Adipocyte (in vitro differentiated cells): ENCODE measurements around the gene GOLGA5.
A peak's percentile ranks its signal among the peaks of the same experiment; 100 is the strongest.
"Not testable (repeated sequence)": the region's sequence is repeated elsewhere in the genome, so short reads cannot be mapped to it uniquely, and the experiment has no call there.

ENCODE experiments used
- DNase-seq: peaks from one replicate; pipeline ENCODE4 v3.0.0-alpha.2; 2015; ENCODE audit warnings: low read depth
- H3K27me3 ChIP-seq: replicated peaks from 2 replicates; pipeline ENCODE4 v1.7.0; 2013; ENCODE audit warnings: mild to moderate bottlenecking, low read length, moderate library complexity; ENCODE audit not compliant: control insufficient read depth, insufficient read depth
- H3K36me3 ChIP-seq: 2 replicates; pipeline ENCODE4 v1.7.0; 2013; ENCODE audit warnings: low read length, mild to moderate bottlenecking, moderate library complexity; ENCODE audit not compliant: control insufficient read depth, insufficient read depth, severe bottlenecking
- H3K4me1 ChIP-seq: 2 replicates; pipeline ENCODE4 v1.7.0; 2013; ENCODE audit warnings: mild to moderate bottlenecking, low read length, moderate library complexity; ENCODE audit not compliant: control insufficient read depth, insufficient read depth
- H3K4me3 ChIP-seq: 2 replicates; pipeline ENCODE4 v1.7.0; 2013; ENCODE audit warnings: mild to moderate bottlenecking, low read length, moderate library complexity
- H3K9ac ChIP-seq: 2 replicates; pipeline ENCODE4 v1.7.0; 2013; ENCODE audit warnings: mild to moderate bottlenecking, low read length, moderate library complexity
- H3K9me3 ChIP-seq: 2 replicates; pipeline ENCODE4 v1.7.0; 2013; ENCODE audit warnings: mild to moderate bottlenecking, low read length, moderate library complexity; ENCODE audit not compliant: control insufficient read depth

Gene GOLGA5

GRCh38 chr14:92797935-92798653, 4.0 kb downstream of the GOLGA5 start:
- Histone ChIP-seq H3K4me1 (peaks cover 44% of the 10 kb centered on the region), H3K4me3 (no peak overlapping the region), H3K27me3 (no peaks in the 10 kb centered on the region), H3K36me3 (peaks cover 29% of the 10 kb centered on the region), H3K9me3 (no peaks in the 10 kb centered on the region), H3K9ac (no peak overlapping the region)
- DNase-seq: no peak

GRCh38 chr14:92798811-92799210, 4.7 kb downstream of the GOLGA5 start:
- peaks cover 43% of the 10 kb centered on the region for H3K4me1 ChIP-seq
- peaks cover 36% of the 10 kb centered on the region for H3K36me3 ChIP-seq
- H3K9ac ChIP-seq: no peak overlapping the region
- H3K4me3 ChIP-seq: no peak overlapping the region
- no peak for DNase-seq
- H3K27me3 ChIP-seq: no peaks in the 10 kb centered on the region
- H3K9me3 ChIP-seq: no peaks in the 10 kb centered on the region

GRCh38 chr14:92800012-92800411, 5.9 kb downstream of the GOLGA5 start:
- H3K36me3 ChIP-seq: peaks cover 40% of the 10 kb centered on the region
- no peak for DNase-seq
- H3K9ac ChIP-seq: no peak overlapping the region
- no peaks in the 10 kb centered on the region for H3K27me3 ChIP-seq
- no peaks in the 10 kb centered on the region for H3K9me3 ChIP-seq
- peaks cover 44% of the 10 kb centered on the region for H3K4me1 ChIP-seq
- H3K4me3 ChIP-seq: peak overlapping the region; percentile 31

GRCh38 chr14:92800525-92800924, 6.4 kb downstream of the GOLGA5 start:
- Histone ChIP-seq H3K9me3 (no peaks in the 10 kb centered on the region), H3K4me3 (peak overlapping the region; percentile 31), H3K27me3 (no peaks in the 10 kb centered on the region), H3K36me3 (peaks cover 40% of the 10 kb centered on the region), H3K9ac (no peak overlapping the region), H3K4me1 (peaks cover 42% of the 10 kb centered on the region)
- no peak for DNase-seq

- peaks cover 35% of the 10 kb centered on the region for H3K4me1 ChIP-seq
- no peak overlapping the region for H3K9ac ChIP-seq
- H3K4me3 ChIP-seq: no peak overlapping the region
- no peak for DNase-seq
- H3K36me3 ChIP-seq: peaks cover 46% of the 10 kb centered on the region
- H3K27me3 ChIP-seq: no peaks in the 10 kb centered on the region
- H3K9me3 ChIP-seq: no peaks in the 10 kb centered on the region
Measured at GRCh38 chr14:92801917-92802316, 7.8 kb downstream of the GOLGA5 start.

GRCh38 chr14:92802678-92803077, 8.6 kb downstream of the GOLGA5 start:
- Histone ChIP-seq H3K9me3 (no peaks in the 10 kb centered on the region), H3K4me1 (peaks cover 32% of the 10 kb centered on the region), H3K9ac (no peak overlapping the region), H3K36me3 (peaks cover 46% of the 10 kb centered on the region), H3K4me3 (no peak overlapping the region), H3K27me3 (no peaks in the 10 kb centered on the region)
- DNase-seq: no peak

GRCh38 chr14:92813201-92813600, 19.1 kb downstream of the GOLGA5 start:
- no peaks in the 10 kb centered on the region for H3K4me1 ChIP-seq
- no peaks in the 10 kb centered on the region for H3K27me3 ChIP-seq
- H3K9ac ChIP-seq: no peak overlapping the region
- no peak overlapping the region for H3K4me3 ChIP-seq
- peaks cover 97% of the 10 kb centered on the region for H3K36me3 ChIP-seq
- no peaks in the 10 kb centered on the region for H3K9me3 ChIP-seq
- DNase-seq: no peak

- Histone ChIP-seq H3K9ac (no peak overlapping the region), H3K4me1 (peaks cover 4% of the 10 kb centered on the region), H3K9me3 (no peaks in the 10 kb centered on the region), H3K36me3 (peaks cover 91% of the 10 kb centered on the region), H3K27me3 (no peaks in the 10 kb centered on the region), H3K4me3 (no peak overlapping the region)
- DNase-seq: no peak
Measured at GRCh38 chr14:92819011-92819597, 25.0 kb downstream of the GOLGA5 start.

GRCh38 chr14:92819680-92820535, 25.8 kb downstream of the GOLGA5 start:
- H3K9ac ChIP-seq, DNase-seq, H3K4me1 ChIP-seq, H3K27me3 ChIP-seq, H3K4me3 ChIP-seq, H3K9me3 ChIP-seq: not testable (repeated sequence)
- H3K36me3 ChIP-seq: peaks cover 91% of the 10 kb centered on the region

- H3K36me3 ChIP-seq: peaks cover 91% of the 10 kb centered on the region
- not testable (repeated sequence) for DNase-seq, H3K4me3 ChIP-seq, H3K4me1 ChIP-seq, H3K27me3 ChIP-seq, H3K9ac ChIP-seq, H3K9me3 ChIP-seq
Measured at GRCh38 chr14:92820536-92820840, 26.4 kb downstream of the GOLGA5 start.

- DNase-seq: no peak
- H3K9ac ChIP-seq: no peak overlapping the region
- H3K4me1 ChIP-seq: no peaks in the 10 kb centered on the region
- peaks cover 95% of the 10 kb centered on the region for H3K36me3 ChIP-seq
- H3K27me3 ChIP-seq: no peaks in the 10 kb centered on the region
- no peaks in the 10 kb centered on the region for H3K9me3 ChIP-seq
- no peak overlapping the region for H3K4me3 ChIP-seq
Measured at GRCh38 chr14:92830902-92831301, 36.8 kb downstream of the GOLGA5 start.
